K562 (cell line): ENCODE results near the gene ZMYND8. TPM values are rescaled to one million over a fixed set of nuclear protein-coding genes. Genes with fewer than 3 reads are reported as not detected.

ENCODE experiments used
- ATF3 ChIP-seq, 2 experiments: fragments of 450-650 bp in 1 of 2; sonication (generic) in 1 of 2; formaldehyde crosslinking in 1 of 2; IDR thresholded peaks in 1 of 2; conservative IDR thresholded peaks in 1 of 2; 2 replicates each; pipeline versions ENCODE4 v1.6.1 to v1.8.1; 2016 to 2023; ENCODE audit warnings: mild to moderate bottlenecking in 2 of 2, moderate library complexity in 2 of 2, inconsistent platforms in 1 of 2, missing genetic modification reagents in 1 of 2
- CBX3 ChIP-seq, 2 experiments: IDR thresholded peaks; 1 replicate in 1 of 2; 2 replicates in 1 of 2; pipeline ENCODE4 v1.6.1; 2012; ENCODE audit warnings: inconsistent platforms in 2 of 2, low read length in 2 of 2, borderline replicate concordance in 1 of 2, control low read depth in 1 of 2
- CEBPB ChIP-seq: fragments of 450-650 bp; IDR thresholded peaks from 2 replicates; pipeline ENCODE4 v1.6.1; 2016; ENCODE audit warnings: missing genetic modification characterization, missing compliant biosample characterization
- CEBPG ChIP-seq, 3 experiments: fragments of 200-800 bp in 1 of 3; sonication (Bioruptor generic) in 1 of 3; sonication (generic) in 1 of 3; formaldehyde crosslinking in 1 of 3; IDR thresholded peaks in 2 of 3; conservative IDR thresholded peaks in 1 of 3; 2 replicates each; pipeline versions ENCODE4 v1.6.1 to v1.8.0; 2016 to 2022; ENCODE audit warnings: missing compliant biosample characterization in 2 of 3, missing genetic modification characterization in 2 of 3, mild to moderate bottlenecking in 1 of 3, missing genetic modification reagents in 1 of 3
- DPF2 ChIP-seq: fragments of 450-650 bp; IDR thresholded peaks from 2 replicates; pipeline ENCODE4 v1.6.1; 2016
- FOXP1 ChIP-seq: sonication (generic); formaldehyde crosslinking; IDR thresholded peaks from 2 replicates; pipeline ENCODE4 v1.8.0; 2022; ENCODE audit warnings: mild to moderate bottlenecking, missing genetic modification reagents
- GTF2F1 ChIP-seq: IDR thresholded peaks from 2 replicates; pipeline ENCODE4 v1.6.1; 2011; ENCODE audit warnings: low read depth, low read length, improper control_type of control experiment
- HDAC1 ChIP-seq, 2 experiments: fragments of 450-650 bp; IDR thresholded peaks; 2 replicates each; pipeline ENCODE4 v1.6.1; 2016 to 2017; ENCODE audit warnings: inconsistent platforms in 1 of 2, mild to moderate bottlenecking in 1 of 2, moderate library complexity in 1 of 2
- NBN ChIP-seq: fragments of 450-650 bp; IDR thresholded peaks from 2 replicates; pipeline ENCODE4 v1.6.1; 2016; ENCODE audit warnings: low read depth, mild to moderate bottlenecking
- RBM34 ChIP-seq: fragments of 200-400 bp; formaldehyde crosslinking; IDR thresholded peaks from 2 replicates; pipeline ENCODE4 v1.6.1; 2018; ENCODE audit warnings: low read length, borderline replicate concordance; ENCODE audit not compliant: insufficient read depth
- RCOR1 ChIP-seq, 2 experiments: IDR thresholded peaks; 2 replicates each; pipeline ENCODE4 v1.6.1; 2012; ENCODE audit warnings: low read depth in 2 of 2, low read length in 2 of 2, borderline replicate concordance in 1 of 2, improper control_type of control experiment in 1 of 2
- SAFB2 ChIP-seq: fragments of 200-400 bp; formaldehyde crosslinking; IDR thresholded peaks from 2 replicates; pipeline ENCODE4 v1.6.1; 2018; ENCODE audit warnings: borderline replicate concordance, low read length, low read depth, moderate library complexity; ENCODE audit not compliant: severe bottlenecking
- SOX6 ChIP-seq: fragments of 450-650 bp; IDR thresholded peaks from 2 replicates; pipeline ENCODE4 v1.6.1; 2014; ENCODE audit warnings: mild to moderate bottlenecking
- TAF15 ChIP-seq: fragments of 200-400 bp; formaldehyde crosslinking; IDR thresholded peaks from 2 replicates; pipeline ENCODE4 v1.6.1; 2017; ENCODE audit warnings: mild to moderate bottlenecking, low read depth, low read length, moderate library complexity
- TCF7L2 ChIP-seq: fragments of 150-350 bp; IDR thresholded peaks from 2 replicates; pipeline ENCODE4 v1.6.1; 2016; ENCODE audit warnings: low read depth, mild to moderate bottlenecking, low read length, moderate library complexity
- ZBTB11 ChIP-seq, 3 experiments: fragments of 200-800 bp in 1 of 3; fragments of 250-450 bp in 1 of 3; fragments of 450-650 bp in 1 of 3; sonication (Bioruptor Pico) in 1 of 3; sonication (Bioruptor generic) in 1 of 3; formaldehyde crosslinking in 1 of 3; IDR thresholded peaks; 2 replicates each; pipeline versions ENCODE4 v1.6.1 to v1.8.0; 2016 to 2022; ENCODE audit warnings: mild to moderate bottlenecking in 2 of 3, missing genetic modification characterization in 2 of 3, missing compliant biosample characterization in 1 of 3, moderate library complexity in 1 of 3
- ZBTB12 ChIP-seq: fragments of 250-450 bp; sonication (Bioruptor Pico); IDR thresholded peaks from 2 replicates; pipeline ENCODE4 v1.4.0; 2020
- ZNF212 ChIP-seq: fragments of 450-650 bp; formaldehyde crosslinking; IDR thresholded peaks from 2 replicates; pipeline ENCODE4 v1.4.0; 2020; ENCODE audit warnings: mild to moderate bottlenecking
- ZNF23 ChIP-seq: fragments of 250-450 bp; sonication (Bioruptor Pico); IDR thresholded peaks from 2 replicates; pipeline ENCODE4 v1.4.0; 2020; ENCODE audit warnings: mild to moderate bottlenecking
- polyA plus RNA-seq, 8 experiments: library from polyadenylated mRNA; depleted of rRNA in 4 of 8; stranded (reverse) in 5 of 8; unstranded in 3 of 8; fragments of >200 nt; fragmentation: Nextera tagmentation in 2 of 8; fragmentation: Illumina TruSeq in 1 of 8; extraction: Ambion mirVana in 2 of 8; extraction: Trizol in 1 of 8; gene quantifications; 2 replicates each; pipeline versions ENCODE4 v1.2.1 to v1.2.3, GENCODE V29; 2011 to 2014; ENCODE audit warnings: inconsistent platforms in 1 of 8, missing spikeins in 1 of 8
- total RNA-seq, 7 experiments: library from RNA; depleted of rRNA in 6 of 7; stranded (reverse); fragments of >200 nt in 6 of 7; fragmentation: Illumina TruSeq in 2 of 7; extraction: Trizol in 2 of 7; gene quantifications; 2 replicates each; pipeline versions ENCODE4 v1.2.1 to v1.2.3, GENCODE V29; 2011 to 2021; ENCODE audit warnings: low replicate concordance in 1 of 7

The ZMYND8 gene
- total and polyA plus RNA-seq, 9 of the 15 experiments (the other 6 are each of a cell fraction or from before 2014, with no cell fraction given), result 31.8 to 148 (median 71.9) TPM

- TF ChIP-seq SAFB2 (no peak), CEBPB (tag) (peak; percentile 55), TCF7L2 (no peak), GTF2F1 (no peak), NBN (no peak), ZBTB11 (CRISPR knock-in tag; IDR thresholded peaks at IDR 0.05) (peak in 1 of 3 experiments; percentile 53; a peak in 1 of 6 replicates), ZBTB12 (CRISPR knock-in tag) (no peak), RBM34 (no peak), SOX6 (no peak), HDAC1 (IDR thresholded peaks at IDR 0.05) (no peak), ATF3 (IDR thresholded peaks at IDR 0.05) (peak; percentile 75), ATF3 (CRISPR knock-in tag; conservative IDR thresholded peaks at IDR 0.05) (no peak), ZNF23 (no peak), CEBPG (CRISPR knock-in tag; IDR thresholded peaks at IDR 0.05) (0 out of 2 replicates have a peak, but pooled peaks have one; percentile 42), CEBPG (tag; conservative IDR thresholded peaks at IDR 0.05 in 1 of 2, IDR thresholded peaks at IDR 0.05 in 1 of 2) (peak; percentile 49 to 50; a peak in 3 of 4 replicates), TAF15 (no peak), ZNF212 (CRISPR knock-in tag) (no peak), FOXP1 (CRISPR knock-in tag) (no peak), DPF2 (no peak), CBX3 (IDR thresholded peaks at IDR 0.05; ENCODE audit: borderline replicate concordance in 1 of 2, low read length in 2 of 2) (no peak), RCOR1 (IDR thresholded peaks at IDR 0.05; ENCODE audit: borderline replicate concordance in 1 of 2, low read depth in 2 of 2, low read length in 2 of 2) (no peak)
Observed at GRCh38 chr20:47295921-47296426, 60.5 kb downstream of the ZMYND8 start (continued).
